Measurements from ENCODE around the gene OR52E5.

Gene OR52E5

DNA sequence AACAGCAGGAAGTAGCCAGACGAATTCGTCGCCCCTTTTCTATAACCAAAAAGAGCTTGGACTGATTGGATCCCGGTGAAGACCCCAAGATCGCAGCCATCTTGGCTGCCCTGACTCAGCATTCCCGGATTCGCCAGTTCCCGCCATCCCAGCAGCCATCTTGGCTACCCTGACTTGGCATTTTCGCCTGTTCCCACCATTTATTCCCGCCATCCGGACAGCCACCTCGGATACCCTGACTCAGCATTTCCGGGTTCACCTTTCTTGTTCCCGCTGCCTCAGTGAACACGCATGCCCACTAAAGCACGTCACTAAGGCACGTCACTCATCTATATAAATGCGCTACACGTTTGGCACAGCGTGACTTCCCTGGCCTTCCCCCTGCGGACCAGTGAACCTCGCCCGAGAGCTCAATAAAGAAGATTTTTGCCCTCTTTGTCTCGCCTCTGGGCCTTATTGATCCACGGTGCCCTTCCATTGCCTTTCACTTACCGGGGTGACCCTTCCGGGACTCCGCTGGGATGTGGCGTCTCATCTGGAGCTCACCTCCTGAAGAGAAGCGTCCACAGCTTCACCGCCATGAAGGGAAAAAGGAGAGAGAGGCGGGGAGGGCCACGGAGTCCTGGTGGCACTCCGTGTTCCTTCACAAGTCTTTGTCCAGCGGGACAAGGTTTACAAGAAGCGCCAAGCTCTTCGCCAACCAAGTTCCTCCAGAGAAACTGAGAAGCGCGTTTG, 45.0 kb downstream of the OR52E5 start:
- peak; percentile 25 for DNase-seq

DNA sequence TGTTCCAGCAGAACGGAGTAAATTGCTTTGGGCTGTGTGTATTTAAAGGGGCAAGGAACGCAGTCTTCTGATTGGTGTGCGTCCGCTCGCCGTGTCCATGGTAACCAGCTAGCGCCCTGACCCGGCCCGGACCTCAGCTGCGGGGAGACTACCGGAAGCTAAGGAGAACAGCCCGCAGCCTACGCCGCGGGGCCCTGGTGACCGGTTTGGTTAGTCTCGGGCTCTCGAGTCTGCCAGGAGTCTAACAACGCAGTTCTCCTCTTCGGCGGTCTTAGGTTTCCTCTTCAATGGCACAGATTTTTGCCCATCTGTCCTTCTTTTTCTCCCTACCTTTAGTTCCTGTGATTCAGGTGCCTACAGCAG, 45.6 kb downstream of the OR52E5 start:
- peak; percentile 58 for DNase-seq

DNA sequence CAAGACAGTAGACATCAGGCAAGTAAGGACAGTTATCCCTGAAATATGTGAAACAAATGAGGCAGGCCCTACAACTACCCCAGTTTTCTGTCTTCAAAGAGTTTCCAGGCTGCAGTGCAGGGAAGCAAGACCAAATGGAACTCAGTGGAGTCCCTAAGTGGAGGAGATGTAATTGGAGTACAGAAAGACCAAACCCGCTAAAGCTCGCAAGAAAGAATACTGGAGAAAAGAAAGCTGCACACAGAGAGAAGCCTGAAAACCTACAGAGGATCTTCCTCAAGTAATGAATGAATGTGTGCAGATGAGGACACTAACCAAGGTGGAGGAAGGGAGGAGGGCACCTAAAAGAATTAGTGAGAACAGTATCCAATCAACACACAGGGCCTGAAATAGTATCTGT, 47.7 kb downstream of the OR52E5 start:
- DNase-seq = no peak

DNA sequence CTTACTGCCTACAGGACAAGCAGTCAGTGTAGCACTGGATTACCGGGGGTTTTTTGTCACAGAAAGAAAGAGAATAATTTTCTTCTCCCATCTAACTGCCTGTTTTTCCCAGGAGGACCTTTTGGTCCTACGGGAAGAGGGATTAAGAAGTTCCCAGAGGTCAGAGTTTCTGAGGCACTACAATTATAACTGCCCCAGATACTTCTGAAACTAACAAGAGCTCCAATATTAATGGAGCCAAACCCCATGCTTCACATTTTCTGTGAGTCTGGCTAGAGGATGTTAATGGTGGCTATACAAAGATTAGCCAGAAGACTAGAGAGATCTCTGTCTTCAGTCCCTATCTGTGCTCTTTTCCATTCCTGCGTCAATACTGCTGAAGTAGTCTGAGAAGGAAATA, 48.9 kb downstream of the OR52E5 start, which contains the start of gene OR56A3:
Gene OR56A3 (plus strand): TSS at position 301 of the 400 bp plus-strand sequence. CDS start 5,096 bp downstream, outside the sequence.
- DNase-seq = no peak
